ENCODE measurements around the gene SLC25A19.

GRCh38 chr17:75301049-75301448 is 11.8 kb upstream of the SLC25A19 start:
- no peak for TF ChIP-seq CTCF (IDR thresholded peaks at IDR 0.05; ENCODE audit: low read length)
- TF ChIP-seq EZH2 (IDR thresholded peaks at IDR 0.05; ENCODE audit: borderline replicate concordance, low read length): no peak

All from OCI-LY1 (cell line).